ENCODE measurements around the gene MELK.

GRCh38 chr9:36584620-36585460 lies 12.1 kb downstream of the MELK start:
- no peak for TF ChIP-seq CTCF (IDR thresholded peaks at IDR 0.05)
- TF ChIP-seq POLR2A (IDR thresholded peaks at IDR 0.05): no peak

Data from testis (tissue), 2 donors.